ENCODE results near the gene HDAC10. TPM values are rescaled to one million over a fixed set of nuclear protein-coding genes. Genes with fewer than 3 reads are reported as not detected.
A peak's percentile ranks its signal among the peaks of the same experiment; 100 is the strongest.

Gene HDAC10
- total RNA-seq, 1 experiment from 2014 or later, result 52.9 TPM

DNA sequence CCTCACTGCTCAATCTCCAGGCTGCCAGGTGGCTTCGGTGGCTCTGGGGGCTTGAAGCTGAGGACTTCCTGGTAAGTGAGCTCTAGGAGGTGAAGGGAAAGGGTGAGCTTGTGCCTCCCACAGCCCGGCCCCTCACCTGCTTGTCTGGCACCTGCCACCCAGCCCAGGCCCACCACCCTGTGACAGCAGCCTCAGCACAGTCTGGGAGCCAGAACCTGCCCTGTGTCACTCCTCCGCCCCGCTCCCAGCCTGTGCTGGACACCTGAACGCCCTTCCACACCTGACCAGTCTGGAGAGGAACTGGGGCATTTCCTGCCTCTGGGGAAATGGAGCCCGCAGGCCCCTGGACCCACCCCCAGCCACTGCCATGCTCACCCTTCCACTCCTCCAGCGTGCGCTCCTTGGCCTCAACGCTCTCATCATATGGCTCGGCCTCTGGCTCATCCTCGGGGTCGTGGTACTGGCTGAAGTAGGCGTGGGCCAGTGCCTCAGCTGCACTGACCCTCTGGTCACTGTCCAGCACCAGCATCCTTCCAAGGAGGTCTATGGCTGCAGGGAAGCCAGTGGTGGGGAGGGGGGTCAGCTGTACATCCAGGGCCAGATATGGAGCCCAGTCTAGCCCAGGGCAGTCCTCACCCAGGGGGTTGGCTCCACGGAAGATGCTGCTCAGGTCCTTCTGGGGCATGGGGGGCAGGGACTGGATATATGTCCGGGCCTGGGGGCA is 14.0 kb upstream of the HDAC10 start:
- Mint-ChIP-seq H3K9me3 (ENCODE audit: low read depth, unreplicated experiment) (no peaks in the 10 kb centered on the region), H3K27ac (ENCODE audit: unreplicated experiment) (no peak overlapping the region), H3K4me1 (ENCODE audit: low read depth, unreplicated experiment) (peaks cover 24% of the 10 kb centered on the region), H3K36me3 (ENCODE audit: insufficient read depth, unreplicated experiment) (peaks cover 27% of the 10 kb centered on the region), H3K4me3 (ENCODE audit: low read depth, unreplicated experiment) (no peak overlapping the region), H3K27me3 (ENCODE audit: unreplicated experiment) (no peaks in the 10 kb centered on the region)
- TF ChIP-seq, protein P1, sequence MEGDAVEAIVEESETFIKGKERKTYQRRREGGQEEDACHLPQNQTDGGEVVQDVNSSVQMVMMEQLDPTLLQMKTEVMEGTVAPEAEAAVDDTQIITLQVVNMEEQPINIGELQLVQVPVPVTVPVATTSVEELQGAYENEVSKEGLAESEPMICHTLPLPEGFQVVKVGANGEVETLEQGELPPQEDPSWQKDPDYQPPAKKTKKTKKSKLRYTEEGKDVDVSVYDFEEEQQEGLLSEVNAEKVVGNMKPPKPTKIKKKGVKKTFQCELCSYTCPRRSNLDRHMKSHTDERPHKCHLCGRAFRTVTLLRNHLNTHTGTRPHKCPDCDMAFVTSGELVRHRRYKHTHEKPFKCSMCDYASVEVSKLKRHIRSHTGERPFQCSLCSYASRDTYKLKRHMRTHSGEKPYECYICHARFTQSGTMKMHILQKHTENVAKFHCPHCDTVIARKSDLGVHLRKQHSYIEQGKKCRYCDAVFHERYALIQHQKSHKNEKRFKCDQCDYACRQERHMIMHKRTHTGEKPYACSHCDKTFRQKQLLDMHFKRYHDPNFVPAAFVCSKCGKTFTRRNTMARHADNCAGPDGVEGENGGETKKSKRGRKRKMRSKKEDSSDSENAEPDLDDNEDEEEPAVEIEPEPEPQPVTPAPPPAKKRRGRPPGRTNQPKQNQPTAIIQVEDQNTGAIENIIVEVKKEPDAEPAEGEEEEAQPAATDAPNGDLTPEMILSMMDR (IDR thresholded peaks at IDR 0.05; ENCODE audit: unreplicated experiment), result no peak
- intact Hi-C loops (cut with micrococcal nuclease; ENCODE audit: unreplicated experiment), result no loop called here
- DNase-seq, result no peak
- BruUV-seq (replicated peaks), result no TSS peak
- CTCF ChIA-PET, result no interaction called here

DNA sequence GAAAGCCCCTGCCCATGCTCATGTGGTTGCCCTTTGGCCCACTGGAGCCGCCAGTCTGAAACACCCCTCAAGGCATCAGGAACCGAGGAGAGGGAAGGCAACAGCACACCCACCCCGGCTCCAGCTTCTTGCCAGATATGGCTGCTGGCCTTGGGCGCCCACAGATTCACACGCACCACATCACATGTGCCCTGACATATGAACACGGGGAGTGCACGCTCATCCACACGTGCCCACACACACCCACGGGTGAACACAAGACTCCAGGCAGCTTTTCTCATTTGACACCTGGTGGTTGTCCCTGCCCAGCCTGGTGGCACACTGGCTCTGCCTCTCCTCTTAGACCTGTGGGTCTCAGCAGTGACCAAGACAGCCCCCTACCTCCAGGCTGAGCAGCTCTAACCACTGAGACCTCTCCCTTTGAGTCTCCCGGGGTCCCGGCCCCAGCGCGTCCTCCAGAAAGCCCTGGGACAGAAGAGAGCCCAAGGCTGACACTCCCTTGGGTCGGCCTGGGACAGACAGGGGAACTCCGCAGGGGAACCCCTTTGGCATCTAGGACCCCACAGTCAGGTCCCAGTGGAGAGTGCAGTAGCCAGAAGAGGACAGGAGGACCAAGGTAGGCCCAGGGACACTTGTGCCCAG is 13.2 kb upstream of the HDAC10 start:
- Mint-ChIP-seq H3K27me3 (ENCODE audit: unreplicated experiment) (no peaks in the 10 kb centered on the region), H3K4me1 (ENCODE audit: low read depth, unreplicated experiment) (peaks cover 20% of the 10 kb centered on the region)

DNA sequence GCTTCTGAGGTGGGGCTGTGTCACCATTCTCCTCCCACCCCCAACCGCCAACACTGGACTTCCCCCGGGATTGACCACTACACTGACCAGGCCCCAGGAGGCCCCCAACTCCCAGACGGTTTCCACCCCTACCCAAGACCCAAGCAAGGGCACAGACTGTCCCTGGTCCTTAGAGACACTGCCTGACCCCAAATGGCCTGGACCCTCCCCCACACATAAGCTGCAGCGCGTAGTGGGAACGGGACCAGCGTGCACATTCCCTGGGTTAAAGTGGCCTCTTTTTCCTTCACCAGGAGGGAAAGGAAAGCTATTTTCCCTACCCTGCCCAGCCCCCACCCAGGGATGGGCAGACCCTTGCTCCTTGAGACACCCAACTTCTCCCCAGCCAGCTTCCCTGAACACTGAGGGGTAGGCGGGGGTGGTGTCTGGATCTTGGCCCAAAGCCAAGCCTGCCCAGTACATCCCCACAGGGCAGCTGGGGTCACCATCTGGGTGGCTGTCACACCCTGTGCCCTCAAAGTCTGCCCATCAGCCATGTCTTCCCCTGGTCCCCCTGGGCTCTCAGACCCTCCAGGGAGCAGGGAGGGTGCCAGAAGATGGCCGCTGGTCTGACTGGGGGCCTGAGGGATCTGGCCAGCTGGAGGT is 12.0 kb upstream of the HDAC10 start:
- intact Hi-C loops (cut with micrococcal nuclease; ENCODE audit: unreplicated experiment), result no loop called here
- CTCF ChIA-PET, result interaction anchor here (0.7 to 1.0 kb wide), 2 partner anchors 43 to 79 kb away, joined by 3 to 4 read pairs; no protein-coding TSS in a partner anchor
- TF ChIP-seq, protein P1 (IDR thresholded peaks at IDR 0.05; ENCODE audit: unreplicated experiment), result no peak
- no peak overlapping the region for H3K27ac Mint-ChIP-seq (ENCODE audit: unreplicated experiment)
- H3K9me3 Mint-ChIP-seq (ENCODE audit: low read depth, unreplicated experiment), result no peaks in the 10 kb centered on the region
- H3K36me3 Mint-ChIP-seq (ENCODE audit: insufficient read depth, unreplicated experiment), result peaks cover 21% of the 10 kb centered on the region
- H3K27me3 Mint-ChIP-seq (ENCODE audit: unreplicated experiment), result no peaks in the 10 kb centered on the region
- H3K4me1 Mint-ChIP-seq (ENCODE audit: low read depth, unreplicated experiment), result peaks cover 9% of the 10 kb centered on the region
- no TSS peak for BruUV-seq (replicated peaks)
- H3K4me3 Mint-ChIP-seq (ENCODE audit: low read depth, unreplicated experiment), result no peak overlapping the region
- no peak for DNase-seq

More for the DNA sequence above, 13.2 kb upstream of the HDAC10 start:
- no TSS peak for BruUV-seq (replicated peaks)
- TF ChIP-seq, protein P1 (IDR thresholded peaks at IDR 0.05; ENCODE audit: unreplicated experiment), result no peak
- Mint-ChIP-seq H3K27ac (ENCODE audit: unreplicated experiment) (no peak overlapping the region), H3K9me3 (ENCODE audit: low read depth, unreplicated experiment) (no peaks in the 10 kb centered on the region), H3K4me3 (ENCODE audit: low read depth, unreplicated experiment) (no peak overlapping the region), H3K36me3 (ENCODE audit: insufficient read depth, unreplicated experiment) (peaks cover 22% of the 10 kb centered on the region)
- DNase-seq, result no peak
- CTCF ChIA-PET, result no interaction called here
- intact Hi-C loops (cut with micrococcal nuclease; ENCODE audit: unreplicated experiment), result no loop called here

DNA sequence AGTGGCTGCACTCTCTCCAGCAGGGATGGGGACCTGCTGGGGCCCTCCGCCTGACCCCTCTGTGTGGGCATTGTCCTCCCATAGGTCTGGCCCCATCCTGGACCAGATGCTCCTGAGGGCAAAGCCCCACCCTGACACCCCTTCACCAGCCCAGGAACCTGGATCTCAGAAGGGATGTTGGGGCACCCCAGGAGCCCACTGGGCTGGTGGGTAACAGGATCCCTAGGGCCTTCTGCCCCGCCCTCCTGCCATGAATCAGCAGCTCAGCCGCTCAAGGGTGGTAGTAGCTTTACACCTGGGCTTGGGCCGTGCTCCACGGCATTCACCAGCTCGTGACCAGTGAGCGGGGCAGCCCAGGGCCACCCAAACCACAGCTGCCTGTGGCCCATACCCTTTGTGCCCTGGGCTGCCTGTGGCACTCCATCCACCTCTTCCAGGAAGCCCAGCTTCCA is 11.4 kb upstream of the HDAC10 start:
- intact Hi-C loops (cut with micrococcal nuclease; ENCODE audit: unreplicated experiment), result no loop called here
- no TSS peak for BruUV-seq (replicated peaks)
- Mint-ChIP-seq H3K9me3 (ENCODE audit: low read depth, unreplicated experiment) (no peaks in the 10 kb centered on the region), H3K27me3 (ENCODE audit: unreplicated experiment) (no peaks in the 10 kb centered on the region), H3K36me3 (ENCODE audit: insufficient read depth, unreplicated experiment) (peaks cover 21% of the 10 kb centered on the region), H3K4me1 (ENCODE audit: low read depth, unreplicated experiment) (peaks cover 9% of the 10 kb centered on the region), H3K4me3 (ENCODE audit: low read depth, unreplicated experiment) (peak overlapping the region; percentile 61), H3K27ac (ENCODE audit: unreplicated experiment) (peak overlapping the region; percentile 72)
- CTCF ChIA-PET, result interaction anchor here (0.7 to 1.0 kb wide), 2 partner anchors 44 to 79 kb away, joined by 3 to 4 read pairs; no protein-coding TSS in a partner anchor
- peak; percentile 58 for DNase-seq
- TF ChIP-seq, protein P1 (IDR thresholded peaks at IDR 0.05; ENCODE audit: unreplicated experiment), result no peak
